Measurements from ENCODE around the gene NTRK1.

NTRK1 gene

DNA sequence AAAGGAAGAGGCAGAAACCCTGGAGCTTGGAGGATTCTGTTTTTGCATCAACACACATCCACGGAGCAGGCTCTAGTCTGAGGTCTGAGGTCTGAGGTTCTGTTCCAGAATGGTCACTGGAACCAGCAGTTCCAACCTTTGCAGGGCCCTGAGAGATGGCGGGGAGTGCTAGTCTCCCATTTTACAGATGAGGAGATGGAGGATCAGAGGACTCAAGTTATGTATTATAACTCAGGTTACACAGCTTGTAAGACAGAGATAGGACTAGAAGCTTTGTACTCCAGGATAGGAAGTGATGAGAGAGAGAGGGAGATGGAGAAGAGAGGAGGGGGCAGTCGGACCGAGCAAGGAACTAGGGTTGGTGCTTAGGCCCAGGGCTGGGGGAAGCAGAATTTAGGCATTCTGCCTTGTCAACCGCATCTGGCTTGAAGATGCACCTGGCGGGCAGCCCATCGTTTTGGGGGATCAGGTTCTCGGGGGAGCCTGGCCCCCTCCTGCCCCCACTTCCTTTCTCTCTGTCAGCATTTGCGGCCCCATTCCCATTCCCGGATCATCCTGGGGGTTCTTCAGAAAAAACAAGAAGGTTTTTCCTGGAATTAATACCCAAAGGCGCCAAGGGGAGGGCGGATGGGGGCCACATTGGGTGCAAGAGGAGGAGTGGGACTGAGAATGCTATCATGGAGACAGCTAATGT, 38.5 kb downstream of the NTRK1 start:
- peak overlapping the region; percentile 26 to 63 for H3K27ac ChIP-seq (ENCODE audit: insufficient read depth in 1 of 2, low read depth in 1 of 2, low read length in 2 of 2, poor library complexity in 1 of 2, severe bottlenecking in 2 of 2)

DNA sequence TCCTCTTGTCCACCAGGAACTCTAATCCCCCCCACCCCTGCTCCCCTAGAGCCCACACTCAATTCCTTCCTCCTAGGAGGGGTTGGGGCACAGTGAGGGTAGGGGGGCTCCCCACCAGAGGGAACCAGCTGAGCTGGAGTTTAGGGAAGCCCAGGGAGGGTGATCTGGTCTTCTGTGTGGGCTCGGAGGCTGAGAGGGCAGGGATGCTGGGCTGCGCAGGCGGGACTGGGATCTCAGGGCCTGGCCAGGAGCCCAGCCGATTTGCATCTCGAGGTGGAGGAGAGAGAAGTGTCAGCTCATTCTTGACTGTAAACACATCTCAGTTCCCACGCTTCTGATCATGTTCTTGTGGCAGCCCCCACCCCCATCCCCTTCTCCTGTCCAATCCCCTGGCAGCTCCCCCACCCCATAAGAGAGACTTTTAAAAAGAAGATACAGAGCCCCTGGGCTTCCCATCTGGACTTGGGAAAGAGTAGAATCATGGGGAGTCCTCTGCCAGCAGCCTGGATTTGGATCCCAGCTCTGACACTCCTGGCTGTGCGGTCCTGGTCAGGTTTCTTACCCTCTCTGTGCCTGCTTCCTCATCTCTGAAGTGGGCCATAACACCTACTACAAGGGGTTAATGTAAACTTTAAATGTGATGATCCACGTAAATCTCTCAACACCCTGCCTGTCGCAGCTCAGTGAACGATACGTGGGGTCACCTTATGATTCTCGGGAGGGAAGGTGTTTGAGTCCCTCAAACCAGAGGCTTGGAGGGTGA, 39.5 kb downstream of the NTRK1 start:
- POLR2A ChIA-PET = interaction anchor here (0.6 kb wide), 1 partner anchor 159 kb away, joined by 4 read pairs; the partner anchor contains the start of gene MRPL24

More for the DNA sequence above, 38.5 kb downstream of the NTRK1 start:
- Histone ChIP-seq H3K4me3 (ENCODE audit: control insufficient read depth in 1 of 7, extremely low read depth in 1 of 7, insufficient read depth in 4 of 7, low read depth in 2 of 7, low read length in 6 of 7) (peak overlapping the region in 2 of 7 experiments; percentile 51 to 63), H3K36me3 (ENCODE audit: control insufficient read depth in 4 of 4, insufficient read depth in 4 of 4, low read length in 3 of 4) (peaks cover 0 to 6% (median 2%) of the 10 kb centered on the region in 4 experiments), H3K4me1 (ENCODE audit: control extremely low read depth in 1 of 4, control insufficient read depth in 4 of 4, insufficient read depth in 4 of 4, low read length in 3 of 4) (peaks cover 13 to 70% (median 63%) of the 10 kb centered on the region in 4 experiments), H3K27me3 (replicated peaks in 2 of 5; ENCODE audit: control insufficient read depth in 4 of 5, insufficient read depth in 5 of 5, low read length in 4 of 5) (no peaks in the 10 kb centered on the region), H3K9me3 (ENCODE audit: control extremely low read depth in 1 of 5, control insufficient read depth in 4 of 5, insufficient read depth in 2 of 5, low read depth in 1 of 5, low read length in 4 of 5) (no peaks in the 10 kb centered on the region)
- peak in 1 of 3 donors; percentile 22 for DNase-seq
- 84% methylated on average over 9 of the region's 12 CpGs for WGBS (ENCODE audit: insufficient coverage)
- CTCF ChIA-PET = interaction anchor here (1.1 to 9.2 kb wide), 3 partner anchors 9 to 210 kb away, joined by 3 to 122 read pairs (median 17); partner anchors contain the start of gene LRRC71
- POLR2A ChIA-PET = interaction anchor here (0.9 to 1.3 kb wide), 2 partner anchors 30 to 101 kb away, joined by 3 to 7 read pairs; no protein-coding TSS in a partner anchor

DNA sequence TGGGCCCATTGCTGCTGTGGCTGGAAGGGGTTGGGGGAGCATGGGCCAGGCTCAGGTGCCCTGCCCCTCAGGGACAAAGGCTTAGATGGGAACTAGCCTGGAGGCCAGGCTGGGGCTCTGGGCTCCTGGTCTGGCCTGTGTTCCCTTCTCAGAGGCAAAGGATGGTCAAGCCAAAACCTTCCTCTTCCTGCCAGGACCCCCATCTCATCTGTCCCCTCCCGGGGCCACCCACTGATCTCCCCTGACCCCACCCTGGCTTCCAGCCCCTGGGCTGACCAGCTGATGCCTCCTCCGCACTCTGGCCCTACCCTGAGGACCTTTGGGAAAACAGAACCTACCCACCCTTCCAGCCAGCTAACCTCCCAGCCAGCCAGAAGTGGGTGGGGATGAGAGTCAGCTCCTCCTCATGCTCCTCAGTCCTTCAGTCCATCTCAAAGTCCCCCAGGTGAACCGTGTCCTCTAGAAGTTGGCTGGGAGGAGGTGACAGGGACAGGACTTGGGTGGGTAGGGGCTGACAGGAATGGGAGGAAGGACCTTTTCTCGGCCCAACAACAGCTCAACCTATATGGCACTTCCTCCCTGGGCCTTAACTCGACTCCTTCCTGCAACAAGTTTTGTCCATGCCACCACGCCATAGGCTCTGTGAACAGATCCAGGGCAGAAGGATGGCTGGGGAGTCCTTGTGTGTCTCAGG, 40.4 kb downstream of the NTRK1 start:
- ChIA-PET CTCF (interaction anchor here (1.1 to 9.2 kb wide), 9 partner anchors 8 to 175 kb away, joined by 3 to 122 read pairs (median 4); partner anchors contain the start of gene LRRC71), POLR2A (interaction anchor here (0.6 kb wide), 1 partner anchor 11 kb away, joined by 3 read pairs; no protein-coding TSS in a partner anchor)
- peaks cover 11 to 65% (median 48%) of the 10 kb centered on the region in 4 experiments for H3K4me1 ChIP-seq (ENCODE audit: control extremely low read depth in 1 of 4, control insufficient read depth in 4 of 4, insufficient read depth in 4 of 4, low read length in 3 of 4)
- DNase-seq = no peak
- no peak overlapping the region for H3K4me3 ChIP-seq (ENCODE audit: control insufficient read depth in 1 of 7, extremely low read depth in 1 of 7, insufficient read depth in 4 of 7, low read depth in 2 of 7, low read length in 6 of 7)
- H3K27me3 ChIP-seq (replicated peaks in 2 of 5; ENCODE audit: control insufficient read depth in 4 of 5, insufficient read depth in 5 of 5, low read length in 4 of 5) = no peaks in the 10 kb centered on the region
- H3K9me3 ChIP-seq (ENCODE audit: control extremely low read depth in 1 of 5, control insufficient read depth in 4 of 5, insufficient read depth in 2 of 5, low read depth in 1 of 5, low read length in 4 of 5) = no peaks in the 10 kb centered on the region
- WGBS (ENCODE audit: insufficient coverage) = 80% methylated on average over 4 of the region's 6 CpGs
- H3K27ac ChIP-seq (ENCODE audit: insufficient read depth in 1 of 2, low read depth in 1 of 2, low read length in 2 of 2, poor library complexity in 1 of 2, severe bottlenecking in 2 of 2) = no peak overlapping the region
- peaks cover 0 to 14% (median 3%) of the 10 kb centered on the region in 4 experiments for H3K36me3 ChIP-seq (ENCODE audit: control insufficient read depth in 4 of 4, insufficient read depth in 4 of 4, low read length in 3 of 4)

More for the DNA sequence above, 39.5 kb downstream of the NTRK1 start:
- 75% methylated on average over 9 of the region's 12 CpGs for WGBS (ENCODE audit: insufficient coverage)
- Histone ChIP-seq H3K4me3 (ENCODE audit: control insufficient read depth in 1 of 7, extremely low read depth in 1 of 7, insufficient read depth in 4 of 7, low read depth in 2 of 7, low read length in 6 of 7) (no peak overlapping the region), H3K36me3 (ENCODE audit: control insufficient read depth in 4 of 4, insufficient read depth in 4 of 4, low read length in 3 of 4) (peaks cover 0 to 7% (median 3%) of the 10 kb centered on the region in 4 experiments), H3K27ac (ENCODE audit: insufficient read depth in 1 of 2, low read depth in 1 of 2, low read length in 2 of 2, poor library complexity in 1 of 2, severe bottlenecking in 2 of 2) (peak overlapping the region in 1 of 2 experiments; percentile 14), H3K9me3 (ENCODE audit: control extremely low read depth in 1 of 5, control insufficient read depth in 4 of 5, insufficient read depth in 2 of 5, low read depth in 1 of 5, low read length in 4 of 5) (no peaks in the 10 kb centered on the region), H3K27me3 (replicated peaks in 2 of 5; ENCODE audit: control insufficient read depth in 4 of 5, insufficient read depth in 5 of 5, low read length in 4 of 5) (no peaks in the 10 kb centered on the region), H3K4me1 (ENCODE audit: control extremely low read depth in 1 of 4, control insufficient read depth in 4 of 4, insufficient read depth in 4 of 4, low read length in 3 of 4) (peaks cover 11 to 60% (median 53%) of the 10 kb centered on the region in 4 experiments)
- CTCF ChIA-PET = interaction anchor here (1.1 to 9.2 kb wide), 7 partner anchors 10 to 174 kb away, joined by 3 to 122 read pairs (median 4); partner anchors contain the start of gene LRRC71
- no peak for DNase-seq

DNA sequence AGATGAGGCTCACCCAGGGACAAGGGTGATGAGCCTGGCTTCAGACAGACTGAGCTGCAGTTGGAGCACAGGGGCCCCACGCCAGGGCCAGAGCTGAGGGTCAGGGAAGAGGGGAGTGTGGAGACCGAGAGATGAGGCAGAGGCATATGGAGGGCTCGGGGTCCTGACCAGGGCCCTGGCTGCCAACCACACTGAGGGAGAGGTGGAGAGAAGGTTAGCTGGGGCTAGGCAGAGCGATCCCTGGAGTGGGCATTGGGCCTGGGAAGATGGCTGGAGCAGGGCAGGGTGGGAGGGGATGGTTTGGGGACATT, 40.9 kb downstream of the NTRK1 start:
- peaks cover 0 to 18% (median 3%) of the 10 kb centered on the region in 4 experiments for H3K36me3 ChIP-seq (ENCODE audit: control insufficient read depth in 4 of 4, insufficient read depth in 4 of 4, low read length in 3 of 4)
- CTCF ChIA-PET = interaction anchor here (1.1 to 9.2 kb wide), 5 partner anchors 9 to 176 kb away, joined by 3 to 122 read pairs (median 4); partner anchors contain the start of gene LRRC71
- no peak overlapping the region for H3K27ac ChIP-seq (ENCODE audit: insufficient read depth in 1 of 2, low read depth in 1 of 2, low read length in 2 of 2, poor library complexity in 1 of 2, severe bottlenecking in 2 of 2)
- H3K9me3 ChIP-seq (ENCODE audit: control extremely low read depth in 1 of 5, control insufficient read depth in 4 of 5, insufficient read depth in 2 of 5, low read depth in 1 of 5, low read length in 4 of 5) = no peaks in the 10 kb centered on the region
- no peaks in the 10 kb centered on the region for H3K27me3 ChIP-seq (replicated peaks in 2 of 5; ENCODE audit: control insufficient read depth in 4 of 5, insufficient read depth in 5 of 5, low read length in 4 of 5)
- H3K4me3 ChIP-seq (ENCODE audit: control insufficient read depth in 1 of 7, extremely low read depth in 1 of 7, insufficient read depth in 4 of 7, low read depth in 2 of 7, low read length in 6 of 7) = no peak overlapping the region
- peaks cover 11 to 67% (median 48%) of the 10 kb centered on the region in 4 experiments for H3K4me1 ChIP-seq (ENCODE audit: control extremely low read depth in 1 of 4, control insufficient read depth in 4 of 4, insufficient read depth in 4 of 4, low read length in 3 of 4)
- DNase-seq = no peak
- 100% methylated on average over 3 of the region's 4 CpGs for WGBS (ENCODE audit: insufficient coverage)
- POLR2A ChIA-PET = interaction anchor here (0.6 kb wide), 1 partner anchor 10 kb away, joined by 3 read pairs; no protein-coding TSS in a partner anchor

DNA sequence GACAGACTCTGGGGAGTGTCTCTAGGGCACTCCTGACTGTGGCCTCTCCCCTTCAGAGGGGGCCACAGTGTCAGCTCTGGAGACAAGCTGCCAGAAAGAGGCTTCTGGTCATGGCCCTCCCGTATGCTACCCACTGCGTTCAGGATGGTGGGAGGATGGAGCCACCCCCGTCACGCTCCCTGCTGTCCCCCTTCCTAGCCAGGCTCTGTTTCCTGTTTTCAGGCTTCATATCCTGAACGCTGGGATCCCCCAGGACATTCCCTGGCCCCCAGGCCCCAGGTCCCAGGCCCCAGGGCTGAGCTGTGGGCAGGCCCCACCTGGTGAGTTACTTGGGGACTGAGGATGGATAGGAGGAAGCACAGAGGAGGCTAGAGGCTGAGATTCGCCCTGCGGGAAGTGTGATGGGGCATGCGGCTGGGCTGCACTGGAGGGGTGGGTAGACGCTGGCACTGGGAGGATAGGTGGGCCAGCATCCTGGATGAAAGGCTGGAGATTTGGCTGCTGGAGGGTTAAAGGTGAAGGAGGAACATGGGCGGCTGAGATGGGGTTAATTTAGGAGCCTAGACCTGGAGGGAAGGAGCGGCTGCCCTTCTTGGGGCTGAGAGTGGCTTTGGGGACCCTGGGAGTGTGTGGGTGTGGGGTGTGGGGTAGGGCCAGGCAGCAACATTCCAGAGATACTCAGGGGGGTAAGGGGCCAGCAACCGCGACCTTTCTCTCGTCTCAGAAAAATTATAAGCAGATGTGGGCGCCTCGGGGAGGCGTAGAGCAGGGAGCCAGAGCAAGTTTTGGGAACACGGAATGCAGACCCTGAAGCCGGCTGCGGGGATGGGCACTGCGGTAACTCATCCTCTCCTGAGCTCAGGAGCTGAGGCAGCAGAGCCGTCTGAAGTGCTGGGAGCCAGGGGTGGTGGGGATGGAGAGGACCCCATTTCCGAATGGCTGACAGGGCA, 41.6 kb downstream of the NTRK1 start:
- Histone ChIP-seq H3K4me1 (ENCODE audit: control extremely low read depth in 1 of 4, control insufficient read depth in 4 of 4, insufficient read depth in 4 of 4, low read length in 3 of 4) (peaks cover 7 to 67% (median 45%) of the 10 kb centered on the region in 4 experiments), H3K27ac (ENCODE audit: insufficient read depth in 1 of 2, low read depth in 1 of 2, low read length in 2 of 2, poor library complexity in 1 of 2, severe bottlenecking in 2 of 2) (no peak overlapping the region), H3K9me3 (ENCODE audit: control extremely low read depth in 1 of 5, control insufficient read depth in 4 of 5, insufficient read depth in 2 of 5, low read depth in 1 of 5, low read length in 4 of 5) (no peaks in the 10 kb centered on the region), H3K27me3 (replicated peaks in 2 of 5; ENCODE audit: control insufficient read depth in 4 of 5, insufficient read depth in 5 of 5, low read length in 4 of 5) (no peaks in the 10 kb centered on the region), H3K36me3 (ENCODE audit: control insufficient read depth in 4 of 4, insufficient read depth in 4 of 4, low read length in 3 of 4) (peaks cover 0 to 24% (median 3%) of the 10 kb centered on the region in 4 experiments), H3K4me3 (ENCODE audit: control insufficient read depth in 1 of 7, extremely low read depth in 1 of 7, insufficient read depth in 4 of 7, low read depth in 2 of 7, low read length in 6 of 7) (no peak overlapping the region)
- CTCF ChIA-PET = interaction anchor here (1.1 to 9.2 kb wide), 4 partner anchors 9 to 176 kb away, joined by 3 to 122 read pairs (median 4); partner anchors contain the start of gene LRRC71
- no peak for DNase-seq
- WGBS (ENCODE audit: insufficient coverage) = 91% methylated on average over 21 of the region's 23 CpGs
- POLR2A ChIA-PET = interaction anchor here (0.6 kb wide), 1 partner anchor 9 kb away, joined by 3 read pairs; no protein-coding TSS in a partner anchor

All from common myeloid progenitor, CD34-positive (primary cell).